K562 (cell line): ENCODE results near the gene CAPN7. TPM values are rescaled to one million over a fixed set of nuclear protein-coding genes. Genes with fewer than 3 reads are reported as not detected.
A peak's percentile ranks its signal among the peaks of the same experiment; 100 is the strongest.

Experiments
- CBFB ChIP-seq: sonication (generic); formaldehyde crosslinking; IDR thresholded peaks from 2 replicates; pipeline ENCODE4 v1.4.0; 2020; ENCODE audit warnings: mild to moderate bottlenecking, missing genetic modification reagents
- CSDE1 ChIP-seq, 2 experiments: fragments of 450-650 bp; IDR thresholded peaks; 2 replicates each; pipeline ENCODE4 v1.6.1; 2016; ENCODE audit warnings: mild to moderate bottlenecking in 1 of 2
- GABPB1 ChIP-seq: sonication (generic); formaldehyde crosslinking; IDR thresholded peaks from 2 replicates; pipeline ENCODE4 v1.8.0; 2022; ENCODE audit warnings: mild to moderate bottlenecking, missing genetic modification reagents
- HEY1 ChIP-seq: fragments of 250-450 bp; sonication (Bioruptor Pico); IDR thresholded peaks from 2 replicates; pipeline ENCODE4 v1.5.0; 2020; ENCODE audit warnings: mild to moderate bottlenecking, moderate library complexity, borderline replicate concordance
- LARP7 ChIP-seq: fragments of 450-650 bp; IDR thresholded peaks from 2 replicates; pipeline ENCODE4 v1.6.1; 2016
- NR3C1 ChIP-seq: sonication (generic); formaldehyde crosslinking; IDR thresholded peaks from 2 replicates; pipeline ENCODE4 v1.8.1; 2022; ENCODE audit warnings: missing genetic modification reagents
- PHTF2 ChIP-seq: fragments of 250-450 bp; sonication (Bioruptor Pico); IDR thresholded peaks from 2 replicates; pipeline ENCODE4 v1.5.0; 2021; ENCODE audit warnings: mild to moderate bottlenecking
- RBM39 ChIP-seq: fragments of 200-400 bp; formaldehyde crosslinking; optimal IDR thresholded peaks from 2 replicates; pipeline ENCODE3; 2018; ENCODE audit warnings: low read depth, low read length
- SAP30 ChIP-seq: fragments of 200-600 bp; sonication (generic); IDR thresholded peaks from 2 replicates; pipeline ENCODE4 v1.6.1; 2012; ENCODE audit warnings: borderline replicate concordance, low read depth, mild to moderate bottlenecking, moderate library complexity, low read length, control low read depth, inconsistent platforms; ENCODE audit not compliant: insufficient read depth, poor library complexity, severe bottlenecking
- SNRNP70 ChIP-seq: fragments of 200-400 bp; formaldehyde crosslinking; optimal IDR thresholded peaks from 2 replicates; pipeline ENCODE3; 2017; ENCODE audit warnings: low read depth, low read length
- ZNF174 ChIP-seq: fragments of 250-450 bp; sonication (Bioruptor Pico); IDR thresholded peaks from 2 replicates; pipeline ENCODE4 v1.4.0; 2020; ENCODE audit warnings: mild to moderate bottlenecking
- ZNF408 ChIP-seq: fragments of 250-450 bp; sonication (Bioruptor Pico); IDR thresholded peaks from 2 replicates; pipeline ENCODE4 v1.4.0; 2020; ENCODE audit warnings: low read depth, mild to moderate bottlenecking, moderate library complexity
- ZNF584 ChIP-seq: fragments of 200-800 bp; sonication (Bioruptor generic); IDR thresholded peaks from 2 replicates; pipeline ENCODE4 v1.6.1; 2016; ENCODE audit warnings: low read depth, mild to moderate bottlenecking, missing genetic modification characterization, missing compliant biosample characterization
- polyA plus RNA-seq, 8 experiments: library from polyadenylated mRNA; depleted of rRNA in 4 of 8; stranded (reverse) in 5 of 8; unstranded in 3 of 8; fragments of >200 nt; fragmentation: Nextera tagmentation in 2 of 8; fragmentation: Illumina TruSeq in 1 of 8; extraction: Ambion mirVana in 2 of 8; extraction: Trizol in 1 of 8; gene quantifications; 2 replicates each; pipeline versions ENCODE4 v1.2.1 to v1.2.3, GENCODE V29; 2011 to 2014; ENCODE audit warnings: inconsistent platforms in 1 of 8, missing spikeins in 1 of 8
- total RNA-seq, 7 experiments: library from RNA; depleted of rRNA in 6 of 7; stranded (reverse); fragments of >200 nt in 6 of 7; fragmentation: Illumina TruSeq in 2 of 7; extraction: Trizol in 2 of 7; gene quantifications; 2 replicates each; pipeline versions ENCODE4 v1.2.1 to v1.2.3, GENCODE V29; 2011 to 2021; ENCODE audit warnings: low replicate concordance in 1 of 7
- TF ChIP-seq, protein P1 (sequence below), 2 experiments: fragments of 450-650 bp in 1 of 2; sonication (generic) in 1 of 2; formaldehyde crosslinking in 1 of 2; IDR thresholded peaks in 1 of 2; conservative IDR thresholded peaks in 1 of 2; 2 replicates each; pipeline versions ENCODE4 v1.6.1 to v1.8.1; 2016 to 2023; ENCODE audit warnings: mild to moderate bottlenecking in 2 of 2, moderate library complexity in 2 of 2, inconsistent platforms in 1 of 2, missing genetic modification reagents in 1 of 2
- TF ChIP-seq, protein P2 (sequence below): fragments of 450-650 bp; formaldehyde crosslinking; IDR thresholded peaks from 2 replicates; pipeline ENCODE4 v1.4.0; 2020; ENCODE audit warnings: mild to moderate bottlenecking, moderate library complexity
- TF ChIP-seq, protein P3 (sequence below): sonication (generic); formaldehyde crosslinking; IDR thresholded peaks from 2 replicates; pipeline ENCODE4 v1.8.0; 2022; ENCODE audit warnings: missing genetic modification reagents, mild to moderate bottlenecking, borderline replicate concordance
- TF ChIP-seq, protein P4 (sequence below), 2 experiments: fragments of 450-650 bp in 1 of 2; IDR thresholded peaks; 2 replicates each; pipeline ENCODE4 v1.6.1; 2011 to 2017; ENCODE audit warnings: low read depth in 2 of 2, antibody characterized with exemption in 1 of 2, borderline replicate concordance in 1 of 2, low read length in 1 of 2, mild to moderate bottlenecking in 1 of 2, mixed read lengths in 1 of 2; ENCODE audit not compliant: control insufficient read depth in 1 of 2

Gene CAPN7
- total and polyA plus RNA-seq, 9 of the 15 experiments (the other 6 are each of a cell fraction or from before 2014, with no cell fraction given), result 6.5 to 42.7 (median 32.7) TPM

GRCh38 chr3:15205934-15206661 lies at the start of gene CAPN7 (continued):
- TF ChIP-seq, protein P1, sequence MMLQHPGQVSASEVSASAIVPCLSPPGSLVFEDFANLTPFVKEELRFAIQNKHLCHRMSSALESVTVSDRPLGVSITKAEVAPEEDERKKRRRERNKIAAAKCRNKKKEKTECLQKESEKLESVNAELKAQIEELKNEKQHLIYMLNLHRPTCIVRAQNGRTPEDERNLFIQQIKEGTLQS (IDR thresholded peaks at IDR 0.05), result no peak
- TF ChIP-seq, protein P1 (CRISPR knock-in tag; conservative IDR thresholded peaks at IDR 0.05), result no peak
- peak; percentile 11; the same call in 1 of the 2 replicates for TF ChIP-seq CBFB (CRISPR knock-in tag)
- peak; percentile 95 for TF ChIP-seq SAP30
- TF ChIP-seq NR3C1 (CRISPR knock-in tag), result peak; percentile 93; the same call in 1 of the 2 replicates
- TF ChIP-seq, protein P2, sequence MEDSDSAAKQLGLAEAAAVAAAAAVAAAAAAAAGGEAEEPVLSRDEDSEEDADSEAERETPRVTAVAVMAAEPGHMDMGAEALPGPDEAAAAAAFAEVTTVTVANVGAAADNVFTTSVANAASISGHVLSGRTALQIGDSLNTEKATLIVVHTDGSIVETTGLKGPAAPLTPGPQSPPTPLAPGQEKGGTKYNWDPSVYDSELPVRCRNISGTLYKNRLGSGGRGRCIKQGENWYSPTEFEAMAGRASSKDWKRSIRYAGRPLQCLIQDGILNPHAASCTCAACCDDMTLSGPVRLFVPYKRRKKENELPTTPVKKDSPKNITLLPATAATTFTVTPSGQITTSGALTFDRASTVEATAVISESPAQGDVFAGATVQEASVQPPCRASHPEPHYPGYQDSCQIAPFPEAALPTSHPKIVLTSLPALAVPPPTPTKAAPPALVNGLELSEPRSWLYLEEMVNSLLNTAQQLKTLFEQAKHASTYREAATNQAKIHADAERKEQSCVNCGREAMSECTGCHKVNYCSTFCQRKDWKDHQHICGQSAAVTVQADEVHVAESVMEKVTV (CRISPR knock-in tag), result no peak
- TF ChIP-seq, protein P3, sequence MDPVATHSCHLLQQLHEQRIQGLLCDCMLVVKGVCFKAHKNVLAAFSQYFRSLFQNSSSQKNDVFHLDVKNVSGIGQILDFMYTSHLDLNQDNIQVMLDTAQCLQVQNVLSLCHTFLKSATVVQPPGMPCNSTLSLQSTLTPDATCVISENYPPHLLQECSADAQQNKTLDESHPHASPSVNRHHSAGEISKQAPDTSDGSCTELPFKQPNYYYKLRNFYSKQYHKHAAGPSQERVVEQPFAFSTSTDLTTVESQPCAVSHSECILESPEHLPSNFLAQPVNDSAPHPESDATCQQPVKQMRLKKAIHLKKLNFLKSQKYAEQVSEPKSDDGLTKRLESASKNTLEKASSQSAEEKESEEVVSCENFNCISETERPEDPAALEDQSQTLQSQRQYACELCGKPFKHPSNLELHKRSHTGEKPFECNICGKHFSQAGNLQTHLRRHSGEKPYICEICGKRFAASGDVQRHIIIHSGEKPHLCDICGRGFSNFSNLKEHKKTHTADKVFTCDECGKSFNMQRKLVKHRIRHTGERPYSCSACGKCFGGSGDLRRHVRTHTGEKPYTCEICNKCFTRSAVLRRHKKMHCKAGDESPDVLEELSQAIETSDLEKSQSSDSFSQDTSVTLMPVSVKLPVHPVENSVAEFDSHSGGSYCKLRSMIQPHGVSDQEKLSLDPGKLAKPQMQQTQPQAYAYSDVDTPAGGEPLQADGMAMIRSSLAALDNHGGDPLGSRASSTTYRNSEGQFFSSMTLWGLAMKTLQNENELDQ (CRISPR knock-in tag), result peak; percentile 92
- no peak for TF ChIP-seq ZNF584 (CRISPR knock-in tag)
- no peak for TF ChIP-seq ZNF408 (CRISPR knock-in tag)
- TF ChIP-seq CSDE1 (IDR thresholded peaks at IDR 0.05), result no peak
- TF ChIP-seq LARP7, result 0 out of 2 replicates have a peak, but pooled peaks have one; percentile 41
- TF ChIP-seq RBM39, result no peak
- TF ChIP-seq SNRNP70, result no peak
- TF ChIP-seq PHTF2 (CRISPR knock-in tag), result no peak
- peak; percentile 88 for TF ChIP-seq GABPB1 (CRISPR knock-in tag)
- TF ChIP-seq ZNF174 (CRISPR knock-in tag), result no peak
- TF ChIP-seq, protein P4, sequence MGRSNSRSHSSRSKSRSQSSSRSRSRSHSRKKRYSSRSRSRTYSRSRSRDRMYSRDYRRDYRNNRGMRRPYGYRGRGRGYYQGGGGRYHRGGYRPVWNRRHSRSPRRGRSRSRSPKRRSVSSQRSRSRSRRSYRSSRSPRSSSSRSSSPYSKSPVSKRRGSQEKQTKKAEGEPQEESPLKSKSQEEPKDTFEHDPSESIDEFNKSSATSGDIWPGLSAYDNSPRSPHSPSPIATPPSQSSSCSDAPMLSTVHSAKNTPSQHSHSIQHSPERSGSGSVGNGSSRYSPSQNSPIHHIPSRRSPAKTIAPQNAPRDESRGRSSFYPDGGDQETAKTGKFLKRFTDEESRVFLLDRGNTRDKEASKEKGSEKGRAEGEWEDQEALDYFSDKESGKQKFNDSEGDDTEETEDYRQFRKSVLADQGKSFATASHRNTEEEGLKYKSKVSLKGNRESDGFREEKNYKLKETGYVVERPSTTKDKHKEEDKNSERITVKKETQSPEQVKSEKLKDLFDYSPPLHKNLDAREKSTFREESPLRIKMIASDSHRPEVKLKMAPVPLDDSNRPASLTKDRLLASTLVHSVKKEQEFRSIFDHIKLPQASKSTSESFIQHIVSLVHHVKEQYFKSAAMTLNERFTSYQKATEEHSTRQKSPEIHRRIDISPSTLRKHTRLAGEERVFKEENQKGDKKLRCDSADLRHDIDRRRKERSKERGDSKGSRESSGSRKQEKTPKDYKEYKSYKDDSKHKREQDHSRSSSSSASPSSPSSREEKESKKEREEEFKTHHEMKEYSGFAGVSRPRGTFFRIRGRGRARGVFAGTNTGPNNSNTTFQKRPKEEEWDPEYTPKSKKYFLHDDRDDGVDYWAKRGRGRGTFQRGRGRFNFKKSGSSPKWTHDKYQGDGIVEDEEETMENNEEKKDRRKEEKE (IDR thresholded peaks at IDR 0.05; ENCODE audit: borderline replicate concordance in 1 of 2, control insufficient read depth in 1 of 2, low read depth in 2 of 2, low read length in 1 of 2), result no peak
- TF ChIP-seq HEY1 (CRISPR knock-in tag), result no peak
